ENCODE measurements around the gene PRPF6.
"Not testable (repeated sequence)": the region's sequence is repeated elsewhere in the genome, so short reads cannot be mapped to it uniquely, and the experiment has no call there.

PRPF6 gene

DNA sequence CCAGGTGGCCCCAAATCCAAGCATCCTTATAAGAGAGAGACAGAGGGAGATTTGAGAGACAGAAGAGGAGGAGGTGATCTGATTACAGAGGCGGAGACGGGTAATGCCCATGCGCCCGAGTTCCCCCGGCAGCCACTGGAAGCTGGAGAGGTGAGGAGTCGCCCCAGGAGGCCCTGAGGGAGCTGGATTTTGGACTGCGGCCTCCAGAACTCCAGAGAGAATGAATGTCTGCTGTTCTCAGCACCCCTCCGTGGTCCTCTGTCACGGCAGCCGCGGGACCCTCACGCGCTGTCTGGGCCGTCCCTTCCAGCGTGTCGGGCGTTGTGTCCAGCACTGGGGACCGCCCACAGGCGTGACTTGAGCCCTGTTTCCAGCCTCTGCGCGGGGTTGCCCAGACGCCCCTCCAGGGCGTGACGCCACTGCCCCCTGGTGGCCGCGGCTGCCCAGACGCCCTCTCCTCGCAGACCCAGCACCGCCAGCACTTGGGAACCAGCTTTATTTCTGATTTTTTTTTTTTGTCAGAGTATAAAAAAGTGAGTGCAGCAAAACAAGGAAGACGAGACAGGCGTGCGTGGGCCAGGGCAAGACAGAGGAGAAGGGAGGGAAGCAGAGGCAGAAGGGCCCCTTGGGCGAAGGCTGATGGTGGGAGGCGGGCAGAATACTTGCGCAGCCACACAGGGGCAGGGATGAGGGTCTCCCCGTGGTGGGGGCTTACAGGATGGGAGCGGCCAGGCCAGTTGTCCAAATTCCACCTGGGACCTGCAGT is 7.1 kb upstream of the PRPF6 start:
- DNase-seq (ENCODE audit: low read depth in 3 of 3): peak in 1 of 3 donors; percentile 78

DNA sequence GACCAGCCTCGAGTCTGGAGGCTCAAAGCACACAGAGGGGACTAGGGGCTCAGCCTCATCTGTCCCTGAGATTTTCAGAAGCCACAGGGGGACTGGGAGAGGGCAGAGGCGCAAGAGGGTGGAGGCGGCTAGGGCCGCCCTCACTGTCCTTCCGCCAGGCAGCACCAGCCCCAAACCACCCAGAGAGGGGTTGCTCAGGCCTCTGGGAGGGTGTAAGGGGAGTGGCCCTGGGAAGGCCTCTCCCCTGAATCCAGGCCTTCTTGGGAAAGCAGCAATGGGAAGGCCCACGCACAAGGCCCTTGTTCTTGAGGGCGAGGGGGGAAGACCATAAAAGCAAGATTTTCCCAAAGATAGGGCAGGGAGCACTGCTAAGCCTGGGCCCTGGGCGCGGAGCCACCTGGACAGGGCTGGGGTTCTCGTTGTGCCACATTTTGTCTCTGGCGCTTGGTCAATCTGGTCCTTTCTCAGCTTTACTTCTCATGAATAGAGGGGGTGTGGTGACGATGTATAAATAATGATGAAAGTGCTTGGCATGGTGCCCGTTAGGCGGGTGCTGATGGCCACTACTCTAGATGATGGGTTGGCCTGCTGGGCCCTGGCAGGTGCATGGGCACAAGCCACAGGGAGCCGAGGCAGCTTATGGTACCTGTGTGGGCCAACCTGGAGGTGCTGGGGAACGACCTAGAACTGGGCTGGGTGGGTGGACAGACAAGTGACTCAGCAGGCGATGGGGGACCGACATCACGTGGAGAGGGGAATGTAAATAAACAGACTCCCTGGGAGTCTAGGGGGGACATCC is 6.3 kb upstream of the PRPF6 start:
- no peak for DNase-seq (ENCODE audit: low read depth in 3 of 3)

DNA sequence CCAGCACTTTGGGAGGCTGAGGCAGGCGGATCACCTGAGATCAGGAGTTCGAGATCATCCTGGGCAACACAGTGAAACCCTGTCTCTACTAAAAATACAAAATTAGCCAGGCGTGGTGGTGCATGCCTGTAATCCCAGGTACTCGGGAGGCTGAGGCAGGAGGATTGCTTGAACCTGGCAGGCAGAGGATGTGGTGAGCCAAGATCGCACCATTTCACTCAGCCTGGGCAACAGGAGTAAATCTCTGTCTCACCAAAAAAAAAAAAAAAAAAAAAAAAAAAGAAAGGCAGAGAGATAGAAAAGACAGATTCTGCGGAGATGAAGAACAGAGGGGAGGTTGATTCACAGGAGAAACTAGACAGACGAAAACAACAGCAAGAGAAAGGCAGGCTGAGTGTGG is 4.4 kb upstream of the PRPF6 start:
- DNase-seq (ENCODE audit: low read depth in 3 of 3): not testable (repeated sequence)

- DNase-seq (ENCODE audit: low read depth in 3 of 3): no peak
Measured at GRCh38 chr20:63976980-63977738, 3.8 kb upstream of the PRPF6 start.

DNA sequence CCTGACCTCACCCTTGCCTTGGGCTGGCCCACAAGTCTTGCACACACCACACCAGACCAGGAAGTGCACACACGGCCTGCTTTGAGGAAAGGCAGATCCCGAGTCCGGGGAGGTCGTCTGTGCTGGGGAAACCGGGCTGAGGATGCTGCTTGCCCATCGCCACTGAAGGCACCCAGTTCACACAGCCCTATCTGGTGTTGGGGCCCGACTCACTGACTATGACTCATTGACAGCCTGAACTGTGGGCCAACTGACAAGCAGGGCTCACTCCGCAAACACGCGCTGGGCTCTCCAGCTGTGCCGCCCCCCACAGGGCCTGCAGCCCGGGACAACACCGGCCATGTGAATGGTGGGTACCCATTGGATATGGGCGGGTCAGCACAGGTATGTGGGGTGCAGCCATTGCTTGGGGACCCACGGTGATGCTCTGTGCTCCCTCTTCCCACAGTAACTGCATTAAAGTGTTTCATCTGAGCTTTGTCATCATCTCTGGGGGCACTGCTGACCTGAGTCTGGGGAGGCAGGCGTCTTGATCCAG is 3.1 kb upstream of the PRPF6 start:
- peak in 1 of 3 donors; percentile 57 for DNase-seq (ENCODE audit: low read depth in 3 of 3)

GRCh38 chr20:63978319-63979228 is 2.4 kb upstream of the PRPF6 start:
- DNase-seq (ENCODE audit: low read depth in 3 of 3): peak in 1 of 3 donors; percentile 63

DNA sequence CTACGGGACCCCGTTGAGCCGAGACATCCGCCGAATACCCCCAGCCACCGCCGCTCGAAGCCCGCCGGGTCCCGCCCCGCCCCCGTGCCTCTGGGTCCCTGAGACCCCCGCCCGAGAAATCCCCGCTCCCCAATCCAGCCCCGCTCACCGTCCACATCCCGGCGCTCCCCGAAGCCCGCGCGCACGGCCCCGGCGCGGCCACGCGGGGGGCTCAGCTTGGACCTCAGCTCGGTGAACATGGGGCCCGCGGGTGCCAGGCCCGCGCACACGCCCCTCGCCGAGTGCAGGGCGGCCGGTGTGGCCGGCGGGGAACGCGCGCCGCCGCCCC is 1.7 kb upstream of the PRPF6 start:
- DNase-seq (ENCODE audit: low read depth in 3 of 3): no peak

DNA sequence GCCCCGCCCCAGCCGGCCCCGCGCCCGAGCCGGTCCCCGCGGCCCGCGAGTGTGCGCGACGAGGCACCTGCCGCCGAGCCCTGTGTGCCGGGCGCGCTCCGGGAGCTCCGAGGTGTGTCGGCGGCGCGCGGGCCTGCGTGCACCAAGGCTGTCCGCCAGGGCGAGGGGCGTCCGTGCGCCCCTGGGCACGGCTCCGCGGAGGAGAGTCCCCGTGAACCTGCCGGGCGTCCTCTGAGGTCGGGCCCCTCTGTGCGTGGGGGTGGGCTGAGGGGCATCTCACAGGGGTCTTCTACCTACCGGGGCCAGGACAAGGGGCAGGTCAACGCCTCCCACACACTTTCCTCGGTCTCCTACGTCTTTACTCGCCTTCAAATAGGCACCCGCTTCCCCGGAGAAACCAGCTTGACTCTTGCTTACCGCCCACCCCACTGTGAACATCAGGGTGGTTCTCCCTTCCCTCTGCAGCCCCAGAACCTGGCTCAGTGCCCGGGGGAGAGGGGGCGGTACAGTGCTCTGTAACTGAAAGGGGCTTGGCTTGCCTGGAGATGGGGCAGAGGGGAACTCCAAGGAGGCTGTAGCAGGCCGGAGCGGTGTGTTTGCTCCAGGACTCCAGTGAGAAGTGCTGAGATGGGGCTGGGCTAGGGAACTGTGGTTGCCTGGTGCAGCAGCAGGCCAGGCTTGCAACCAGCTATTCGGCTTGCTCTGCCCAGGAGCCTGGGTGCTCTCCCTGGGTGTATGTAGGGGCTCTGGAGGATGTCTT is 1.2 kb upstream of the PRPF6 start, which contains the start of gene SAMD10:
Gene SAMD10 (minus strand): TSS at position 86 of the 760 bp plus-strand sequence. CDS start 175 bp downstream, outside the sequence.
- DNase-seq (ENCODE audit: low read depth in 3 of 3): peak in 2 of 3 donors; percentile 77 to 83

DNA sequence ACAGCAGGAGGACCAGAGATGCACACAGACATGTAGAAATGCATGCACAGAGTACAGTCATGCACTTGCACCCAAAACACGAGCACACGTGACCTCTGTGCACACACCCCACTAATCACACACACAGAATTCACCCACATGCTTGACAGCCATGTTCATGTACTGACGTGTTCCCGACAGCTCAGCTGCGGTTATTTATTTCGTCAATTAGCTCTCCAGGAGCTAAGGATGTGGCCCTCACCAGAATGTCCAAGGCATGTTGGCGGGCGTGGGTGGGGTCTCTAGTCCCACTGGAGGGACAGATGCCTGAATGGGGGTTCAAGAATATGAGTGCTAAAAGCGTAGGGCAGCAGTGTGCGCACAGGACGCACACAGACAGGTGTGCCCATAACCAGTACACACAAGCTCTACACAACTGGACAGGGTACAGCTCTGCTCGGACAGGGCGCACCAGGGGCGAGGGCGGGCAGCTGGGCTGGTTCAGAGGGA is 571 bp upstream of the PRPF6 start:
- no peak for DNase-seq (ENCODE audit: low read depth in 3 of 3)

- DNase-seq (ENCODE audit: low read depth in 3 of 3): no peak
Measured at GRCh38 chr20:63982937-63983336, 2.0 kb downstream of the PRPF6 start.

GRCh38 chr20:64000906-64001305 is 20.0 kb downstream of the PRPF6 start:
- no peak for DNase-seq (ENCODE audit: low read depth in 3 of 3)

- DNase-seq (ENCODE audit: low read depth in 3 of 3): no peak
Measured at GRCh38 chr20:64001607-64002011, 20.7 kb downstream of the PRPF6 start.

- no peak for DNase-seq (ENCODE audit: low read depth in 3 of 3)
Measured at GRCh38 chr20:64003960-64004725, 23.2 kb downstream of the PRPF6 start.

GRCh38 chr20:64005394-64005793 is 24.5 kb downstream of the PRPF6 start:
- DNase-seq (ENCODE audit: low read depth in 3 of 3): no peak

DNA sequence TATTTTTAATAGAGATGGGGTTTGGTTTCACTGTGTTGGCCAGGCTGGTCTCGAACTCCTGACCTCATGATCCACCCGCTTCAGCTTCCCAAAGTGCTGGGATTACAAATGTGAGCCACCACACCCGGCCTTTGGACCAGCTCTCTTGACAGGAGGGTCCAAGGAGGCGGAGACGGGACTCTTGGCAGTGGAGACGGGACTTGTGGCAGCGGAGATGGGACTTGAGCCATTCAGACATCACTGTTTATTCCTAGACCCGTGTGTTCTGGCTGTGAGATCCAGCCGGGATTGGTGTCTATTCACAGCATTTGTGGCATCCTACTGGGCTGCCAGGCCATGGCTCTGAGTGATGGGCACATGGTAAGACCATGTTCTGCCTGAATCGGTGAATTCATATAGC is 25.6 kb downstream of the PRPF6 start:
- DNase-seq (ENCODE audit: low read depth in 3 of 3): no peak

DNA sequence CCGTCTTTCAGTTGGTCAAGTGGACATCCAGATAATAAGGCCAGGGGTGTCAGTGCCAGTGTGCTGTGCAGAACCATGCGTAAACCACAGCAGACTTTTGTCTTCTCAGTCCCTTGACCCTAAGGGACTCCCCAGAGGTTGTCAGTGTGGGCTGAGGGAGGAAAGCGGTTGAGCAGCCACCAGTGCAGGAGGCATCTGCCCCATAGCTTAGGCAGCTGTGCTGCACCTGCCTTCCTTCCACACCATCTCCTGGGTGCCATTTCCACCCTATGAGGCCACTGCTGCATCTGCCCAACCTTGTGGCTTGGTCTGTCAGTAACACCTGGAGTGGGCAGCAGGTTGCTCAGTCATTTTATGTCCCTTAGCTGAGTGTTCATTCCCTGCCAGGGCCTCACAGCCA is 26.0 kb downstream of the PRPF6 start:
- DNase-seq (ENCODE audit: low read depth in 3 of 3): no peak

DNA sequence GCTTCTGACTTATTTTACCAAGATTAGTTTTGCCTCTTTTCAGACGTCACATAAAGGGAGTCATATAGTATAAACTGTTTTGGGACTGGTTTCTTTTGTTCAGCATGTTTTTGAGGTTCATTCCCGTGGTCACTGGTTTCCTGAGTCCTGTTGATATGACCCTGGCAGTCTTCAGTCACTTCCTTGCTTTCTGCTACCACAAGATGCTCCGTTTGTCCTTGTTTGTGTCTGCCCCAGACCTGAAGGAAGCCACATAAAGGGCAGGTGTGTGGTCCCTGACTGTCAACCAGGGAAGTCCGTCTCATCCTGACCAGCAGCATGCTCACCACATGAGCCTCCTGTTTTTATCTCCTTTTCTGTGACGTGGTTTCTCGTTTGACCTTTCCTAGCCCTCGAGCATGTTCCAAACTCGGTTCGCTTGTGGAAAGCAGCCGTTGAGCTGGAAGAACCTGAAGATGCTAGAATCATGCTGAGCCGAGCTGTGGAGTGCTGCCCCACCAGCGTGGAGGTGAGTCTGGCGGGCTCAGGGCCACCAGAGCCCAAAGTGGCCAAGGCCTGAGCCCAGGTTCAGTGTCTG is 29.0 kb downstream of the PRPF6 start:
- no peak for DNase-seq (ENCODE audit: low read depth in 3 of 3)

DNA sequence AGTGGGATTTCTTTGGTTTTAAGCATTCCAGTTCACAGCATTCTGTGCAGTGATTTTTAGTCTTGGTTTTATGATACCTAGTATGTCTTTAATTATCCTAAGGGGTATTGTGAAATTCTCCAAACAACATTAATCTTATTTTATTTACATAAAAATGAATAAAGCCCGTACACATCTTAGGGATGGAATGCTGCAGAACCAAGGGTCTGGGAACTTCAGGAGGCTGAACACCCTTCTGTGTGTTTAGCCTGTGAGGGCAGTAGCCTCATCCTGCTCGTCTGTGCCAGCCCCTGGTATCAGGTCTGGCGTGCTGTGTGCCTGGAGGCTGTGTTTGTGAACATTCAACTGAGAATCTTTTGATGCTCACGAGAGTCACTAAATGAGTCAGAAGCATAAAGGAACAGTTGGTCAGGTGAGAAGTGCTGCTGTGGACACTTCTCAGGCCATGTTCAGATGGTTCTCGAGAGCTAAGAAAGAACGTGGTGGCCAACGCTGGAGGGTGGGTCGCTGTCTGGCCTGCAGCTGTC is 29.8 kb downstream of the PRPF6 start:
- no peak for DNase-seq (ENCODE audit: low read depth in 3 of 3)

GRCh38 chr20:64011366-64011779 is 30.4 kb downstream of the PRPF6 start:
- DNase-seq (ENCODE audit: low read depth in 3 of 3): no peak
